HCT116 (cell line): ENCODE data around the gene SLC30A7. TPM values are rescaled to one million over a fixed set of nuclear protein-coding genes. Genes with fewer than 3 reads are reported as not detected.

Experiments used
- ATAC-seq: fragments of 200-7000 bp; cut with Tn5 transposase; 2 replicates; pipeline ENCODE4 v1.9.1; 2020; ENCODE audit warnings: mild to moderate bottlenecking, moderate library complexity
- BruUV-seq: library from RNA; stranded (reverse); fragments of 400-500 nt; replicated peaks from 2 replicates; lab custom pipeline; 2021; lab: Mats Ljungman, UMichigan
- CTCF ChIA-PET: fragments of 300-600 bp; sonication (Branson Sonifier 250); formaldehyde crosslinking; loops from one replicate; lab custom pipeline; 2021; ENCODE audit warnings: antibody characterized with exemption; lab: Charles Lee
- POLR2A ChIA-PET: fragments of 300-600, 350-600 bp; sonication (Branson Sonifier 250); formaldehyde crosslinking; loops from one replicate; lab custom pipeline; 2021; ENCODE audit warnings: antibody characterized with exemption; lab: Charles Lee
- RAD21 ChIA-PET, 2 experiments: fragments of 300-600 bp; sonication (Branson Sonifier 250); formaldehyde crosslinking; loops; one replicate each; lab custom pipeline; 2023; ENCODE audit warnings: low total read pairs in 2 of 2; ENCODE audit not compliant: uncharacterized antibody in 2 of 2, unreplicated experiment in 2 of 2, low non-redundant PET in 1 of 2; lab: Charles Lee
- DNase-seq: peaks from one replicate; pipeline ENCODE4 v3.0.0-alpha.2; 2010; ENCODE audit warnings: low read depth, low spot score
- H2AFZ ChIP-seq: fragments of 200-600 bp; shearing (Covaris generic), sonication (generic); 2 replicates; pipeline ENCODE4 v1.6.1; 2017; ENCODE audit warnings: low read depth, mixed run types, mixed read lengths, antibody characterized with exemption, low read length; ENCODE audit not compliant: poor library complexity, severe bottlenecking
- H3K27ac ChIP-seq: 2 replicates; pipeline ENCODE4 v1.5.1; 2012; ENCODE audit warnings: low read depth, low read length
- H3K27me3 ChIP-seq: fragments of 200-600 bp; sonication (generic); 2 replicates; pipeline ENCODE4 v1.6.1; 2016; ENCODE audit warnings: mixed run types, low read length, mixed read lengths; ENCODE audit not compliant: insufficient read depth
- H3K36me3 ChIP-seq, 2 experiments: fragments of 200-500 bp in 1 of 2; fragments of 200-600 bp in 1 of 2; sonication (Bioruptor generic) in 1 of 2; sonication (generic) in 1 of 2; 2 replicates each; pipeline versions ENCODE4 v1.5.1 to v1.6.1; 2014 to 2016; ENCODE audit warnings: low read length in 2 of 2, inconsistent platforms in 1 of 2, mixed read lengths in 1 of 2, mixed run types in 1 of 2; ENCODE audit not compliant: insufficient read depth in 2 of 2, control insufficient read depth in 1 of 2
- H3K4me1 ChIP-seq, 2 experiments: fragments of 200-600 bp in 1 of 2; sonication (generic) in 1 of 2; 2 replicates each; pipeline versions ENCODE4 v1.5.1 to v1.6.1; 2012 to 2017; ENCODE audit warnings: low read length in 2 of 2, inconsistent platforms in 1 of 2, mild to moderate bottlenecking in 1 of 2, mixed read lengths in 1 of 2, mixed run types in 1 of 2, moderate library complexity in 1 of 2; ENCODE audit not compliant: insufficient read depth in 2 of 2, control insufficient read depth in 1 of 2
- H3K4me2 ChIP-seq: fragments of 200-600 bp; sonication (generic); 2 replicates; pipeline ENCODE4 v1.6.1; 2017; ENCODE audit warnings: mixed run types, low read length, mixed read lengths
- H3K4me3 ChIP-seq, 2 experiments: fragments of 200-600 bp in 1 of 2; sonication (generic) in 1 of 2; replicated peaks in 1 of 2; 2 replicates each; pipeline ENCODE4 v1.5.1; 2011 to 2016; ENCODE audit warnings: low read length in 2 of 2, control low read depth in 1 of 2, low read depth in 1 of 2, mild to moderate bottlenecking in 1 of 2, mixed read lengths in 1 of 2, mixed run types in 1 of 2
- H3K79me2 ChIP-seq: fragments of 200-600 bp; sonication (generic); 2 replicates; pipeline ENCODE4 v1.6.1; 2017; ENCODE audit warnings: mild to moderate bottlenecking, mixed run types, low read length, moderate library complexity, mixed read lengths; ENCODE audit not compliant: insufficient read depth
- H3K9ac ChIP-seq: fragments of 200-600 bp; sonication (generic); 2 replicates; pipeline ENCODE4 v1.6.1; 2016; ENCODE audit warnings: low read length, mixed read lengths
- H3K9me2 ChIP-seq: fragments of 200-600 bp; sonication (generic), shearing (Covaris generic); 2 replicates; pipeline ENCODE4 v1.6.1; 2017; ENCODE audit warnings: mixed run types, mild to moderate bottlenecking, moderate library complexity; ENCODE audit not compliant: insufficient read depth
- H3K9me3 ChIP-seq, 2 experiments: fragments of 200-500 bp in 1 of 2; fragments of 200-600 bp in 1 of 2; sonication (Bioruptor generic) in 1 of 2; sonication (generic) in 1 of 2; 2 replicates each; pipeline ENCODE4 v1.6.1; 2014 to 2017; ENCODE audit warnings: low read length in 2 of 2, mixed read lengths in 2 of 2, inconsistent platforms in 1 of 2, low read depth in 1 of 2, mild to moderate bottlenecking in 1 of 2, mixed run types in 1 of 2, moderate library complexity in 1 of 2; ENCODE audit not compliant: control insufficient read depth in 1 of 2, insufficient read depth in 1 of 2
- H4K20me1 ChIP-seq: fragments of 200-600 bp; sonication (generic), shearing (Covaris generic); 2 replicates; pipeline ENCODE4 v1.6.1; 2017; ENCODE audit warnings: mixed run types, mild to moderate bottlenecking, moderate library complexity; ENCODE audit not compliant: insufficient read depth
- EZH2phosphoT487 ChIP-seq: fragments of 200-600 bp; IDR thresholded peaks from 2 replicates; pipeline ENCODE4 v1.6.1; 2018; ENCODE audit warnings: antibody characterized with exemption, borderline replicate concordance
- JUND ChIP-seq: IDR thresholded peaks from 2 replicates; pipeline ENCODE4 v1.6.1; 2012
- POLR2A ChIP-seq: IDR thresholded peaks from 2 replicates; pipeline ENCODE4 v1.7.0; 2011; ENCODE audit warnings: borderline replicate concordance; ENCODE audit not compliant: insufficient read depth, insufficient read length; ENCODE audit errors: extremely low read depth
- RAD21 ChIP-seq: IDR thresholded peaks from 2 replicates; pipeline ENCODE4 v1.6.1; 2012; ENCODE audit warnings: low read depth, mild to moderate bottlenecking
- TCF7L2 ChIP-seq: IDR thresholded peaks from 2 replicates; pipeline ENCODE4 v1.7.0; 2011; ENCODE audit warnings: borderline replicate concordance, inconsistent platforms; ENCODE audit not compliant: insufficient read depth, insufficient read length; ENCODE audit errors: extremely low read depth
- ZFX ChIP-seq: fragments of 450-650 bp; IDR thresholded peaks from 2 replicates; pipeline ENCODE4 v1.6.1; 2017
- intact Hi-C: fragments of 100-400 bp; cut with micrococcal nuclease; formaldehyde crosslinking; loops from 2 replicates; pipeline ENCODE4 v1.10.0; 2022
- total RNA-seq: library from RNA; stranded (reverse); gene quantifications from one replicate; pipeline ENCODE4 v1.2.1, GENCODE V29; 2021; ENCODE audit not compliant: unreplicated experiment
- TF ChIP-seq, protein P1 (sequence below): IDR thresholded peaks from 2 replicates; pipeline ENCODE4 v1.6.1; 2012
- TF ChIP-seq, protein P2 (sequence below): IDR thresholded peaks from 2 replicates; pipeline ENCODE4 v1.6.1; 2012

The SLC30A7 gene
- total RNA-seq, 1 experiment from 2014 or later, result 23.3 TPM

DNA sequence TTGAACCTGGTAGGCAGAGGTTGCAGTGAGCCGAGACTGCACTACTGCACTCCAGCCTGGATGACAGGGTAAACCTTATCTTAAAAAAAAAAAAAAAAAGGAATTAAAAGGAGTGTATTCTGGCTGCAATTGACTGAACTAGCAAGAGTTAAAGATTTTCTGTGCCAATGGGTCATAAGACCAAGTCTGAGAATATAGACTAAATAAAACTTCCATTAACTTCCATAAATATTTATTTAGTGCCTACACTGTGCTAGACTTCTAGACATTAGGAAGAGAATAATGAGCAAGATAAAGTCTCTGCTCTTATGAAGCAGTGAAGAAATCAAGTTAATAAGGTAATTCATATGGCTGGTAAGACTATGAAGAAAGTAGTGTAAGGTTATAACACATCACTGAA lies 102.5 kb downstream of the SLC30A7 start:
- CTCF ChIA-PET, result no interaction called here
- Histone ChIP-seq H3K27me3 (no peaks in the 10 kb centered on the region), H3K4me3 (no peak overlapping the region), H3K9me2 (no peaks in the 10 kb centered on the region), H3K4me2 (no peak overlapping the region), H3K4me1 (peaks cover 0 to 9% of the 10 kb centered on the region in 2 experiments; a peak in 1 of 4 replicates), H3K27ac (no peak overlapping the region), H4K20me1 (no peaks in the 10 kb centered on the region), H3K9me3 (no peaks in the 10 kb centered on the region), H3K36me3 (peaks cover 6 to 11% of the 10 kb centered on the region in 2 experiments; a peak in 2 of 4 replicates), H2AFZ (no peak overlapping the region), H3K79me2 (no peaks in the 10 kb centered on the region), H3K9ac (no peak overlapping the region)
- no TSS peak for BruUV-seq
- no peak for ATAC-seq
- TF ChIP-seq POLR2A (no peak), TCF7L2 (no peak), JUND (no peak), RAD21 (no peak), ZFX (no peak), EZH2phosphoT487 (no peak)
- TF ChIP-seq, protein P1, sequence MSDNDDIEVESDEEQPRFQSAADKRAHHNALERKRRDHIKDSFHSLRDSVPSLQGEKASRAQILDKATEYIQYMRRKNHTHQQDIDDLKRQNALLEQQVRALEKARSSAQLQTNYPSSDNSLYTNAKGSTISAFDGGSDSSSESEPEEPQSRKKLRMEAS, result no peak
- TF ChIP-seq, protein P2, sequence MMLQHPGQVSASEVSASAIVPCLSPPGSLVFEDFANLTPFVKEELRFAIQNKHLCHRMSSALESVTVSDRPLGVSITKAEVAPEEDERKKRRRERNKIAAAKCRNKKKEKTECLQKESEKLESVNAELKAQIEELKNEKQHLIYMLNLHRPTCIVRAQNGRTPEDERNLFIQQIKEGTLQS, result no peak
- intact Hi-C loops, result no loop called here
- DNase-seq, result no peak
- RAD21 ChIA-PET, result no interaction called here
- POLR2A ChIA-PET, result no interaction called here

DNA sequence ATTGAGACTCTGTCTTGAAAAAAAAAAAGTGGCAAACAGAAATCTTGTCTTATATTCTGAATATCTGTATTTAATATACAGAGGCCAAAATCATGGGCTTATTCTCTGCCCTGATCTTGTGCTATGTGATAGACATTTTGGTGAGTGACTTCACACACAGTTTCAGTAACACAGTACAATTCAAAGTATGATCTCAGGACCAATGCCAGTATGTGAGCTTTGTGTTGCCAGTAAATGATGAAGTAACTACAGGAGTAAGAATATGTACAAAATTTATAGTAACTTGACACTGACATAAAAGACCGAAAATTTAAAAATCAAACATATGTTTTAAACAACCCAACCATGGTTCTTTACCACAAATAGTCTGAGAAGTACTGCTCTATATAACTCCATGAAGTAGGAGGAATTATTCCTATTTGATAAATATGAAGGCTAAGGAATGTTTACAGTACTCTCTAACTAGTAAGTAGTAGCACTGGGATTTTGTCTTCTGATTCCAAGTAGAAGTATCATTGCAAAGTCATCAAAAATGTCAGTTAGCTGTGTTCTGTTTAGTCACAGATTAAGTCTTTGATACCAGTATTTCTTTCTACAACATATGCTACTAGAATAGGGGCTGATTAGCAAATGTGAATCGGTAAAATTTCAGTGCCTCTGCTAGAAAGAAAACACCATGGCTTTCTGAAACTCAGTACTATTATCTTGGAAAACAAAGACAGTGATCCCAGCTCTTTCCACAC lies 104.4 kb downstream of the SLC30A7 start:
- H2AFZ ChIP-seq, result no peak overlapping the region
- H3K79me2 ChIP-seq, result no peaks in the 10 kb centered on the region
- H3K27ac ChIP-seq, result no peak overlapping the region
- no peak overlapping the region for H3K4me3 ChIP-seq
- no peak overlapping the region for H3K9ac ChIP-seq
- no peaks in the 10 kb centered on the region for H4K20me1 ChIP-seq
- no peak overlapping the region for H3K4me2 ChIP-seq
- no peaks in the 10 kb centered on the region for H3K9me3 ChIP-seq
- CTCF ChIA-PET, result no interaction called here
- no TSS peak for BruUV-seq
- no peak for ATAC-seq
- H3K27me3 ChIP-seq, result no peaks in the 10 kb centered on the region
- H3K36me3 ChIP-seq, result peaks cover 6 to 11% of the 10 kb centered on the region in 2 experiments; a peak in 2 of 4 replicates
- no peaks in the 10 kb centered on the region for H3K9me2 ChIP-seq
- TF ChIP-seq POLR2A, result no peak
- TF ChIP-seq, all 23 proteins: peak for 0
- POLR2A ChIA-PET, result no interaction called here
- no peak for DNase-seq
- H3K4me1 ChIP-seq, result peaks cover 0 to 9% of the 10 kb centered on the region in 2 experiments; a peak in 1 of 4 replicates
- intact Hi-C loops, result no loop called here
- RAD21 ChIA-PET, result no interaction called here
